Smooth muscle cell (in vitro differentiated cells): ENCODE measurements around the gene RAD23B. TPM values are rescaled to one million over a fixed set of nuclear protein-coding genes. Genes with fewer than 3 reads are reported as not detected.

Experiments
- DNase-seq: peaks from one replicate; lab custom pipeline; 2025; ENCODE audit not compliant: unreplicated experiment; lab: John Stamatoyannopoulos, UW
- H2AFZ ChIP-seq: fragments of 200-600 bp; sonication (generic); 2 replicates; pipeline ENCODE4 v1.6.0; 2016; ENCODE audit warnings: antibody characterized with exemption, low read depth, mild to moderate bottlenecking
- H3F3A ChIP-seq: fragments of 200-600 bp; sonication (generic); 2 replicates; pipeline ENCODE4 v1.6.0; 2017; ENCODE audit warnings: antibody characterized with exemption, low read depth
- H3K27ac ChIP-seq: fragments of 200-600 bp; sonication (generic); 2 replicates; pipeline ENCODE4 v1.5.1; 2016; ENCODE audit warnings: low read depth, mild to moderate bottlenecking
- H3K27me3 ChIP-seq: fragments of 200-600 bp; sonication (generic); 2 replicates; pipeline ENCODE4 v1.6.1; 2016; ENCODE audit warnings: low read depth, mild to moderate bottlenecking
- H3K36me3 ChIP-seq: fragments of 200-600 bp; sonication (generic); 2 replicates; pipeline ENCODE4 v1.5.1; 2016; ENCODE audit warnings: low read depth
- H3K4me1 ChIP-seq: fragments of 200-600 bp; sonication (generic); 2 replicates; pipeline ENCODE4 v1.5.1; 2016; ENCODE audit warnings: low read depth
- H3K4me2 ChIP-seq: fragments of 200-600 bp; sonication (generic); 2 replicates; pipeline ENCODE4 v1.6.0; 2016; ENCODE audit warnings: mild to moderate bottlenecking
- H3K4me3 ChIP-seq: fragments of 200-600 bp; sonication (generic); 2 replicates; pipeline ENCODE4 v1.5.1; 2016; ENCODE audit warnings: mild to moderate bottlenecking
- H3K79me2 ChIP-seq: fragments of 200-600 bp; sonication (generic); 2 replicates; pipeline ENCODE4 v1.6.0; 2016; ENCODE audit warnings: low read depth, mild to moderate bottlenecking
- H3K9ac ChIP-seq: fragments of 200-600 bp; sonication (generic); 2 replicates; pipeline ENCODE4 v1.6.0; 2016; ENCODE audit warnings: low read depth
- H3K9me3 ChIP-seq: fragments of 200-600 bp; sonication (generic); replicated peaks from 2 replicates; pipeline ENCODE4 v1.5.1; 2016; ENCODE audit warnings: low read depth
- H4K20me1 ChIP-seq: fragments of 200-600 bp; sonication (generic); 2 replicates; pipeline ENCODE4 v1.6.0; 2016; ENCODE audit warnings: low read depth
- WGBS: methylation state at CpG from one replicate; pipeline ENCODE4 v1.1.7; 2016; ENCODE audit warnings: low lambda C conversion rate; 5-methylcytosine and 5-hydroxymethylcytosine counted together
- polyA plus RNA-seq: library from polyadenylated mRNA; unstranded; fragments of >200 nt; fragmentation: Nextera tagmentation; extraction: Ambion mirVana; gene quantifications from 2 replicates; pipeline ENCODE4 v1.2.1, GENCODE V29; 2016
- total RNA-seq: library from RNA; depleted of rRNA; stranded (reverse); fragments of >200 nt; gene quantifications from 2 replicates; pipeline ENCODE4 v1.2.3, GENCODE V29; 2014
- TF ChIP-seq, protein P1 (sequence below): fragments of 200-600 bp; sonication (generic); IDR thresholded peaks from 2 replicates; pipeline ENCODE4 v1.5.1; 2017; ENCODE audit warnings: borderline replicate concordance, mild to moderate bottlenecking, antibody characterized with exemption; ENCODE audit not compliant: insufficient read depth, poor library complexity, severe bottlenecking

Gene RAD23B
- total and polyA plus RNA-seq, 2 experiments from 2014 or later: 11.0 to 112 TPM

DNA sequence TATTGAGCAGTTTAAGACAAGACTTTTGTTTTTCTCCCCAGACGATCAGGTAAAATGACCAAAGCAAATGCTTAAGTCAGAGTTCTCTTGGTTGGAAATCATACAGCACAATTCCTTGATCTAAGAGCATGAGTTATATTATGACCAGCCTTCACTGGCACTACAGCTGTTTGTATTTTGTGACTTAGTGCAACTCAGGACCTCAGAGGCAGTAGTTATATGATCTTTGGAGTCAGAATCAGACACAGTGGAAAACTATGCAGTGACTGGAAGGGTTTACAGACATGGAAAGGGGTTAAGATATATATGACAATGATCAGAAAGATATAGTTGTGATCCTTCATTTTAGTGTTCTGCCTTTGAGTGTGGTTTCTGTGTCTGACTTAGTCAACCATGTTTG is 24.3 kb downstream of the RAD23B start:
- no peak for DNase-seq
- Histone ChIP-seq H3K9me3 (no peaks in the 10 kb centered on the region), H3K36me3 (peaks cover 19% of the 10 kb centered on the region), H3K79me2 (peaks cover 95% of the 10 kb centered on the region), H3K4me2 (no peak overlapping the region), H3K4me1 (peaks cover 7% of the 10 kb centered on the region), H3K27me3 (no peaks in the 10 kb centered on the region), H3K9ac (no peak overlapping the region), H3F3A (peaks cover 23% of the 10 kb centered on the region), H2AFZ (no peak overlapping the region), H3K27ac (no peak overlapping the region), H3K4me3 (no peak overlapping the region), H4K20me1 (peaks cover 100% of the 10 kb centered on the region)
- WGBS: 100% methylated on average over 1 of the region's 1 CpG
- TF ChIP-seq, protein P1, sequence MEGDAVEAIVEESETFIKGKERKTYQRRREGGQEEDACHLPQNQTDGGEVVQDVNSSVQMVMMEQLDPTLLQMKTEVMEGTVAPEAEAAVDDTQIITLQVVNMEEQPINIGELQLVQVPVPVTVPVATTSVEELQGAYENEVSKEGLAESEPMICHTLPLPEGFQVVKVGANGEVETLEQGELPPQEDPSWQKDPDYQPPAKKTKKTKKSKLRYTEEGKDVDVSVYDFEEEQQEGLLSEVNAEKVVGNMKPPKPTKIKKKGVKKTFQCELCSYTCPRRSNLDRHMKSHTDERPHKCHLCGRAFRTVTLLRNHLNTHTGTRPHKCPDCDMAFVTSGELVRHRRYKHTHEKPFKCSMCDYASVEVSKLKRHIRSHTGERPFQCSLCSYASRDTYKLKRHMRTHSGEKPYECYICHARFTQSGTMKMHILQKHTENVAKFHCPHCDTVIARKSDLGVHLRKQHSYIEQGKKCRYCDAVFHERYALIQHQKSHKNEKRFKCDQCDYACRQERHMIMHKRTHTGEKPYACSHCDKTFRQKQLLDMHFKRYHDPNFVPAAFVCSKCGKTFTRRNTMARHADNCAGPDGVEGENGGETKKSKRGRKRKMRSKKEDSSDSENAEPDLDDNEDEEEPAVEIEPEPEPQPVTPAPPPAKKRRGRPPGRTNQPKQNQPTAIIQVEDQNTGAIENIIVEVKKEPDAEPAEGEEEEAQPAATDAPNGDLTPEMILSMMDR: no peak

DNA sequence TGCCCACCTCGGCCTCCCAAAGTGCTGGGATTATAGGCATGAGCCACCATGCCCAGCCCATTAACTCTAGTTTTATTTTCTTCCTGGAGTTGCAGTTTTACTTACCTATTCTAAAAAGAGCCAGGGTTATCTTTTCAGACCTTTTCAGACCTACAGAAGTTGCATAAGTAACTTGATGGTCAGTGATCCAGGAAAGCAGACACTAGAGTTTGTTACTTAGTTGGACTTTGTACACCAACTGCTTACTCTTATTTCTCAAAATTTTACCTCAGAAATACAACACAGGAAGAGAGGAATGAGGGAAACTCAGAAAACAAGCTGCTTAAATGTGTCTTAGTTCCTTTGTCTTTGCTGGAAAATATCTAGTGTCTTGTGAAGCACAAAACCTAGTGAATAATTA is 25.4 kb downstream of the RAD23B start:
- peaks cover 14% of the 10 kb centered on the region for H3K4me1 ChIP-seq
- no peak for DNase-seq
- no peak overlapping the region for H3K4me2 ChIP-seq
- no peak overlapping the region for H3K27ac ChIP-seq
- peaks cover 100% of the 10 kb centered on the region for H4K20me1 ChIP-seq
- no peak overlapping the region for H3K4me3 ChIP-seq
- H3K27me3 ChIP-seq: no peaks in the 10 kb centered on the region
- peaks cover 23% of the 10 kb centered on the region for H3F3A ChIP-seq
- H3K9ac ChIP-seq: no peak overlapping the region
- TF ChIP-seq, protein P1: no peak
- peaks cover 90% of the 10 kb centered on the region for H3K79me2 ChIP-seq
- 0% methylated on average over 1 of the region's 1 CpG for WGBS
- H3K36me3 ChIP-seq: peaks cover 19% of the 10 kb centered on the region
- H2AFZ ChIP-seq: no peak overlapping the region
- H3K9me3 ChIP-seq: no peaks in the 10 kb centered on the region

DNA sequence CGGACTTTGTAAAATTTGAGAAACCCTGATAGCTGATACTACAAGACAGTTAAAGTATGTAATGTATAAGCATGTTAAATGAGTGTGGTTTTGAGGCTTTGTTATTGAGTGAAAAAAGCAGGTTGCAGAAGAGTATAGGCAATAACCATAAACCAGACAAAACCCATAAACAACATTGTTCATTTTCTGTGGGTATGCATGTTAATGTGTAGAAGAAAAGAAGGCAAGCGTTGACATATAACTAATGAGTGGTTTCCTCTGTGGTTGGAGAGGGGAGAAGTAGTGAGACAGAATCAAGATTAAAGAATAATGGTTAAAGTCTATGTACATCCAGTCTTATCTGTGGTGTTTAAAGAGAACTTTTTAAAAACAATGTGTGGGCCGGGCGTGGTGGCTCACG is 26.2 kb downstream of the RAD23B start:
- no peaks in the 10 kb centered on the region for H3K9me3 ChIP-seq
- 82% methylated on average over 5 of the region's 5 CpGs for WGBS
- no peak overlapping the region for H3K4me3 ChIP-seq
- H3F3A ChIP-seq: peaks cover 23% of the 10 kb centered on the region
- H3K4me2 ChIP-seq: no peak overlapping the region
- peaks cover 23% of the 10 kb centered on the region for H3K36me3 ChIP-seq
- H3K9ac ChIP-seq: no peak overlapping the region
- no peak overlapping the region for H3K27ac ChIP-seq
- no peaks in the 10 kb centered on the region for H3K27me3 ChIP-seq
- peaks cover 14% of the 10 kb centered on the region for H3K4me1 ChIP-seq
- H3K79me2 ChIP-seq: peaks cover 90% of the 10 kb centered on the region
- TF ChIP-seq, protein P1: no peak
- no peak for DNase-seq
- no peak overlapping the region for H2AFZ ChIP-seq
- peaks cover 100% of the 10 kb centered on the region for H4K20me1 ChIP-seq

DNA sequence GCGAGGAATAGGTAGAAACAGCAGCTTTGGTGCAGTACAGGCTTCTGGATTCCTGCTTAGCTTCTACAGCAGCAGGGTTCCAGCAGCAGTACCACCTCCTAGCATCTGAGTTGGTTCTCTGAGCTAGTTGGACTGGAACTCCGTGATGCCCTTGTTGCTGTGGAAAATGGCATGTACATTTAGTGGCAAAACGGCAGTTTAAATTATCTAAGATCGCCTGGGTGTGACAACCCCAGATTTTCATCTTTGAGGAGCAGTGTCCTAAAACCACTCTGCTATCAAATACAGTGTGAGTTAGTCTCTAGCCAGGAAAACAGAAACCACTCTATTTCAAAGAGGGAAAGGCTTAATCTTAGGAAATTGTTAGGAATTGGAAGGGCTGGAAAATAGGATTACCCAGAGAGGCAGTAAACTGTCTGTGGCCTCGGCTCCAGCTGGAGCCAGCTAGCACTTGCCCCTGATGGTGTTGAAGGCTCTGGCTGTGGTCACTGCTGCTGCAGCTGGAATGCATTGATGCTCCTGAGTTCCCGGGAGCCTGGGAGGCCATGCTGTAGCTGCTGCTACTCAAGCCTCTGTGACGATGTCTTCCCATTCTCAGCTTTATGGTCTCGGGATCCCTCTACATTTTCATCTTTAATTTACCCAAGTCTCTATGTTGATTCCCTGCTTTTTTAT is 29.4 kb downstream of the RAD23B start:
- no peak for DNase-seq

More for the DNA sequence above, 29.4 kb downstream of the RAD23B start:
- Histone ChIP-seq H3K36me3 (peaks cover 23% of the 10 kb centered on the region), H3K27ac (no peak overlapping the region), H3K9me3 (no peaks in the 10 kb centered on the region), H3K4me3 (no peak overlapping the region), H3K79me2 (peaks cover 90% of the 10 kb centered on the region), H3K4me1 (peaks cover 14% of the 10 kb centered on the region), H3K4me2 (peak overlapping the region; percentile 1), H2AFZ (no peak overlapping the region), H4K20me1 (peaks cover 100% of the 10 kb centered on the region), H3F3A (peaks cover 23% of the 10 kb centered on the region), H3K27me3 (no peaks in the 10 kb centered on the region), H3K9ac (no peak overlapping the region)
- WGBS: 27% methylated on average over 8 of the region's 8 CpGs
- TF ChIP-seq, protein P1: no peak
